ENCODE measurements around the gene NSG1.

DNA sequence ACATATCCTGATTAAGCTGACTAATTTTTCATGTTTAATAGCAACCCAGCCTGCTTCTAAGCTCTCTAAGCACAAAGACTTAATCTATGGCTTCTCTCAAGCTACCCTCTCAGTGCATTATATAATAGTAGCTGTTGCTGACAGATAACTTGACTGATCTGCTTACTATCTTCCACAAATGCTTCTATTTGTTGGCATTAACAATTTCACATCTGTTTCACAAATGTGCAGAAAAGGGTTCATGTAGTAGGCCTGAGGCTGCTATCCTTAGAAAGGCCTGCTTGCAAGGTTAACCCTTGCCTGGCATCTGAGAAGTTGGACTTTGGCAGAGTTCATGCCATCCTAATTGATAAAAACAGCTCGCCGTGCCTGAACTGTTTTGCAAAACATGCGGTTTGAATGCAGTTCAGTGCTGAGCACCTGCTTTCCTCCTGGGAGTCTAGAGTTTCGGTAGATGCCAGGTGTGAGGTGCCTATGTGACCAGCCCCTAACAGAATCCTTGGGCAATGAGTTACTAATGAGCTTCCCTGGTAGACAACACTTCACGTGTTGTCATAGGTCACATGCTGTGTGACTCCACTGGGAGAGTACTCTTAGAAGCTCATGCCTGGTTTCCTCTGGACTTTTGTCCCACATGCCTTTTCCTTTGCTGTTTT is 68.4 kb downstream of the NSG1 start:
- TF ChIP-seq CHD2 (IDR thresholded peaks at IDR 0.05; ENCODE audit: low read length, partially characterized antibody) (no peak), POLR2A (IDR thresholded peaks at IDR 0.05; ENCODE audit: low read length) (no peak), EP300 (IDR thresholded peaks at IDR 0.05) (no peak), CBX8 (IDR thresholded peaks at IDR 0.05) (no peak), HMGXB4 (CRISPR knock-in tag; IDR thresholded peaks at IDR 0.05; ENCODE audit: borderline replicate concordance) (no peak), BHLHE40 (IDR thresholded peaks at IDR 0.05; ENCODE audit: low read depth, low read length) (no peak), HDAC2 (IDR thresholded peaks at IDR 0.05) (no peak), RAD21 (conservative IDR thresholded peaks at IDR 0.05 in 1 of 2, IDR thresholded peaks at IDR 0.05 in 1 of 2) (no peak), E2F6 (IDR thresholded peaks at IDR 0.05; ENCODE audit: borderline replicate concordance, low read depth) (no peak), JUN (IDR thresholded peaks at IDR 0.05) (no peak)
- TF ChIP-seq, protein P1, sequence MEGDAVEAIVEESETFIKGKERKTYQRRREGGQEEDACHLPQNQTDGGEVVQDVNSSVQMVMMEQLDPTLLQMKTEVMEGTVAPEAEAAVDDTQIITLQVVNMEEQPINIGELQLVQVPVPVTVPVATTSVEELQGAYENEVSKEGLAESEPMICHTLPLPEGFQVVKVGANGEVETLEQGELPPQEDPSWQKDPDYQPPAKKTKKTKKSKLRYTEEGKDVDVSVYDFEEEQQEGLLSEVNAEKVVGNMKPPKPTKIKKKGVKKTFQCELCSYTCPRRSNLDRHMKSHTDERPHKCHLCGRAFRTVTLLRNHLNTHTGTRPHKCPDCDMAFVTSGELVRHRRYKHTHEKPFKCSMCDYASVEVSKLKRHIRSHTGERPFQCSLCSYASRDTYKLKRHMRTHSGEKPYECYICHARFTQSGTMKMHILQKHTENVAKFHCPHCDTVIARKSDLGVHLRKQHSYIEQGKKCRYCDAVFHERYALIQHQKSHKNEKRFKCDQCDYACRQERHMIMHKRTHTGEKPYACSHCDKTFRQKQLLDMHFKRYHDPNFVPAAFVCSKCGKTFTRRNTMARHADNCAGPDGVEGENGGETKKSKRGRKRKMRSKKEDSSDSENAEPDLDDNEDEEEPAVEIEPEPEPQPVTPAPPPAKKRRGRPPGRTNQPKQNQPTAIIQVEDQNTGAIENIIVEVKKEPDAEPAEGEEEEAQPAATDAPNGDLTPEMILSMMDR (IDR thresholded peaks at IDR 0.05), result no peak
- TF ChIP-seq, protein P2, sequence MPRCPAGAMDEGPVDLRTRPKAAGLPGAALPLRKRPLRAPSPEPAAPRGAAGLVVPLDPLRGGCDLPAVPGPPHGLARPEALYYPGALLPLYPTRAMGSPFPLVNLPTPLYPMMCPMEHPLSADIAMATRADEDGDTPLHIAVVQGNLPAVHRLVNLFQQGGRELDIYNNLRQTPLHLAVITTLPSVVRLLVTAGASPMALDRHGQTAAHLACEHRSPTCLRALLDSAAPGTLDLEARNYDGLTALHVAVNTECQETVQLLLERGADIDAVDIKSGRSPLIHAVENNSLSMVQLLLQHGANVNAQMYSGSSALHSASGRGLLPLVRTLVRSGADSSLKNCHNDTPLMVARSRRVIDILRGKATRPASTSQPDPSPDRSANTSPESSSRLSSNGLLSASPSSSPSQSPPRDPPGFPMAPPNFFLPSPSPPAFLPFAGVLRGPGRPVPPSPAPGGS (IDR thresholded peaks at IDR 0.05), result no peak
- TF ChIP-seq, protein P3, sequence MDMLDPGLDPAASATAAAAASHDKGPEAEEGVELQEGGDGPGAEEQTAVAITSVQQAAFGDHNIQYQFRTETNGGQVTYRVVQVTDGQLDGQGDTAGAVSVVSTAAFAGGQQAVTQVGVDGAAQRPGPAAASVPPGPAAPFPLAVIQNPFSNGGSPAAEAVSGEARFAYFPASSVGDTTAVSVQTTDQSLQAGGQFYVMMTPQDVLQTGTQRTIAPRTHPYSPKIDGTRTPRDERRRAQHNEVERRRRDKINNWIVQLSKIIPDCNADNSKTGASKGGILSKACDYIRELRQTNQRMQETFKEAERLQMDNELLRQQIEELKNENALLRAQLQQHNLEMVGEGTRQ (IDR thresholded peaks at IDR 0.05), result no peak
